ENCODE data around the gene BCL3. TPM values are rescaled to one million over a fixed set of nuclear protein-coding genes. Genes with fewer than 3 reads are reported as not detected.

BCL3 gene
- total RNA-seq, 2 donors from 2014 or later: 1.8 to 6.2 TPM

DNA sequence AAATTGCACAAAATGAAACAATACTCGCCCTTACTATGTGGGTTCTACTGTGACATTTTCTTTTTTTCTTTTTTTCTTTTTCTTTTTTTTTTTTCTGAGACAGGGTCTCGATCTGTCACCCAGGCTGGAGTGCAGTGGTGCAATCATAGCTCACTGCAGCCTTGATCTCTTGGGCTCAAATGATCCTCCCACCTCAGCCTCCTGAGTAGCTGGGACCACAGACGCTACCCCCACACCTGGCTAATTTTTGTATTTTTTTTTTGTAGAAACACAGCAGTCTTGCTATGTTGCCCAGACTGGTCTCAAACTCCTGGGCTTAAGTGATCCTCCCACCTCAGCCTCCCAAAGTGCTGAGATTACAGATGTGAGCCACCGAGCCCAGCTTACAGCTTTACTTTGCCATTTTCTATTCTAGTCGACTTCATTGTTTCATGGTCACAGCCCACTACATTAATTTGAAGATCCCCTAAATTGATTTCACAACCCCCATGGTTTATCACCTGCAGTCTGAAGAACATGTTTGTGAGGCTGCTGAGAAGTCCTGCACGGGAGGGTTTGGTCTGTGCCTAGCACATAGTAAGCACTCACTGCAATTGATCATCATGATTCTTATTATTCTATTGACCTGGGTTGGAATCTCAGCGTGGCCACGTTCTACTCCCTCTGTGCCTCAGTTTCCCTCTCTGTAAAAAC is 3.8 kb downstream of the BCL3 start:
- H3K9me3 Mint-ChIP-seq: no peaks in the 10 kb centered on the region
- H3K27me3 Mint-ChIP-seq (ENCODE audit: insufficient read depth): peaks cover 92% of the 10 kb centered on the region
- Histone ChIP-seq H3K4me1 (ENCODE audit: control insufficient read depth, insufficient read depth, low read length) (peaks cover 4% of the 10 kb centered on the region), H3K9ac (ENCODE audit: extremely low read depth, low read length, poor library complexity, severe bottlenecking) (no peak overlapping the region), H3K27me3 (ENCODE audit: control insufficient read depth, insufficient read depth, low read length, poor library complexity, severe bottlenecking) (peaks cover 54% of the 10 kb centered on the region), H3K4me3 (ENCODE audit: low read length) (no peak overlapping the region), H3K9me3 (ENCODE audit: control insufficient read depth, low read length) (no peaks in the 10 kb centered on the region), H3K36me3 (ENCODE audit: control insufficient read depth, insufficient read depth, low read length) (no peaks in the 10 kb centered on the region), H3K27ac (ENCODE audit: low read depth, low read length) (no peak overlapping the region)
- H3K4me1 Mint-ChIP-seq: peaks cover 15% of the 10 kb centered on the region
- WGBS, 2 experiments (ENCODE audit: insufficient coverage in 1 of 2, insufficient read length in 1 of 2): 81 to 88% methylated on average over 6 to 8 of the region's 8 CpGs
- no peak for DNase-seq
- TF ChIP-seq, protein P1, sequence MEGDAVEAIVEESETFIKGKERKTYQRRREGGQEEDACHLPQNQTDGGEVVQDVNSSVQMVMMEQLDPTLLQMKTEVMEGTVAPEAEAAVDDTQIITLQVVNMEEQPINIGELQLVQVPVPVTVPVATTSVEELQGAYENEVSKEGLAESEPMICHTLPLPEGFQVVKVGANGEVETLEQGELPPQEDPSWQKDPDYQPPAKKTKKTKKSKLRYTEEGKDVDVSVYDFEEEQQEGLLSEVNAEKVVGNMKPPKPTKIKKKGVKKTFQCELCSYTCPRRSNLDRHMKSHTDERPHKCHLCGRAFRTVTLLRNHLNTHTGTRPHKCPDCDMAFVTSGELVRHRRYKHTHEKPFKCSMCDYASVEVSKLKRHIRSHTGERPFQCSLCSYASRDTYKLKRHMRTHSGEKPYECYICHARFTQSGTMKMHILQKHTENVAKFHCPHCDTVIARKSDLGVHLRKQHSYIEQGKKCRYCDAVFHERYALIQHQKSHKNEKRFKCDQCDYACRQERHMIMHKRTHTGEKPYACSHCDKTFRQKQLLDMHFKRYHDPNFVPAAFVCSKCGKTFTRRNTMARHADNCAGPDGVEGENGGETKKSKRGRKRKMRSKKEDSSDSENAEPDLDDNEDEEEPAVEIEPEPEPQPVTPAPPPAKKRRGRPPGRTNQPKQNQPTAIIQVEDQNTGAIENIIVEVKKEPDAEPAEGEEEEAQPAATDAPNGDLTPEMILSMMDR (conservative IDR thresholded peaks at IDR 0.05): no peak
- no peak overlapping the region for H3K27ac Mint-ChIP-seq
- no peak overlapping the region for H3K4me3 Mint-ChIP-seq
- no peaks in the 10 kb centered on the region for H3K36me3 Mint-ChIP-seq (ENCODE audit: low read depth)

DNA sequence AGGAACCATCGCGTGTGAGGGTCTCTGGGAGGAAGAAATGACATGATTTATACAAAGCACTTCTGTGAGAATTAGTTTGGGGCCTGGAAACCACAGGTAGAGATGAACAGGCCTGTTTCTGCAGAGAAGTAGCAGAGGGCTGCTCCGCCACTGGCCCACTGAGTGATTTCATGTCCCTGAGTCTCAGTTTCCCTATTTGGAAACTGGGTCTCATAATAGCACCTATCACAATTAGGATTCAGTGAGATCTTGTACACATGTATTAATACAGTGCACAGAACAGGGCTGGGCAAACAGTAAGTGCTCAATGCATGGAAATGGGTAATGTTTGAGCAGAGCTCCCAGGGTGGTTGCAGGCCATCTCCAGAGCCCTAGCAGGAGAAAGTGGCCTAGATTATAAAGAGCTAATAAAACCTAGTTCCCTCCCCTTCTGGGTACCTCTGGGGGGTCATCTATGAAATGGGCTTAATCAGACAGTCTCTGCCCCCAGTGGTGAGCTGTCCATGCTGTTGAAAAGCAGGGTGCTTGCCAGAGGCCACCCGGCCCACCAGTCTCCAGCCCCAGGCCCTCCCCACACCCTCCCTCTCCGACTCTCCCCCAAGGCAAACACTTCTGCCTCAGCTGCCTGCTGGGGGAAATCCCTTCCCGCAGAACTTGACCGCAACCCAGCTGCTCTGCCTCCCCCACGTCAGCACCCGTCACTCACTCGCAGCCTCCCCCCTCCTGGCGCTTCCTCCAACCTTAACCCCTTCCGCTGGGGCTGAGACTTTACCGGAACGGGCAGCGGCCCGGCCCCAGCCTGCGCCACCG is 4.5 kb downstream of the BCL3 start:
- H3K27me3 Mint-ChIP-seq (ENCODE audit: insufficient read depth): peaks cover 93% of the 10 kb centered on the region
- Histone ChIP-seq H3K27ac (ENCODE audit: low read depth, low read length) (no peak overlapping the region), H3K27me3 (ENCODE audit: control insufficient read depth, insufficient read depth, low read length, poor library complexity, severe bottlenecking) (peaks cover 53% of the 10 kb centered on the region), H3K9ac (ENCODE audit: extremely low read depth, low read length, poor library complexity, severe bottlenecking) (no peak overlapping the region), H3K4me3 (ENCODE audit: low read length) (peak overlapping the region; percentile 59), H3K4me1 (ENCODE audit: control insufficient read depth, insufficient read depth, low read length) (peaks cover 4% of the 10 kb centered on the region), H3K36me3 (ENCODE audit: control insufficient read depth, insufficient read depth, low read length) (no peaks in the 10 kb centered on the region), H3K9me3 (ENCODE audit: control insufficient read depth, low read length) (no peaks in the 10 kb centered on the region)
- DNase-seq: peak; percentile 89
- peak overlapping the region; percentile 52 for H3K4me3 Mint-ChIP-seq
- no peaks in the 10 kb centered on the region for H3K9me3 Mint-ChIP-seq
- TF ChIP-seq, protein P1 (conservative IDR thresholded peaks at IDR 0.05): peak; percentile 19
- H3K36me3 Mint-ChIP-seq (ENCODE audit: low read depth): no peaks in the 10 kb centered on the region
- WGBS, 2 experiments (ENCODE audit: insufficient coverage in 1 of 2, insufficient read length in 1 of 2): 20 to 48% methylated on average over 7 to 18 of the region's 18 CpGs
- peaks cover 11% of the 10 kb centered on the region for H3K4me1 Mint-ChIP-seq
- H3K27ac Mint-ChIP-seq: no peak overlapping the region

DNA sequence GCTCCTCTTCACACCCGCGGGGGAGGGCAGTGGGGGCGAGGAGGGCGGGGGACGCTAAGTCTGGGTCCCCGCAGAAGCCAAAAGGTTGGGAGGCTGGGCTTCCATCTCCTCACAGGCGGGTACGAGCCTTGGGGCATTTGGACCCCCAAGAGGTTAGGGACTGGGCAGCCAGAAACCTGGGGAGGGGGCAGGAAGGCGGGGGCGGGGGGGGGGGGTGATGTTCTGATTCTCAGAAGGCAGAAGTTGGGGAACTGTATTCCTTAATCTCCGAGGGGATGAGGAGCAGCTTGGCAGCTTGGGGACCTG is 5.1 kb downstream of the BCL3 start:
- Histone ChIP-seq H3K4me1 (ENCODE audit: control insufficient read depth, insufficient read depth, low read length) (peaks cover 4% of the 10 kb centered on the region), H3K36me3 (ENCODE audit: control insufficient read depth, insufficient read depth, low read length) (no peaks in the 10 kb centered on the region), H3K4me3 (ENCODE audit: low read length) (peak overlapping the region; percentile 71), H3K9ac (ENCODE audit: extremely low read depth, low read length, poor library complexity, severe bottlenecking) (no peak overlapping the region), H3K27ac (ENCODE audit: low read depth, low read length) (no peak overlapping the region), H3K9me3 (ENCODE audit: control insufficient read depth, low read length) (no peaks in the 10 kb centered on the region), H3K27me3 (ENCODE audit: control insufficient read depth, insufficient read depth, low read length, poor library complexity, severe bottlenecking) (peaks cover 52% of the 10 kb centered on the region)
- Mint-ChIP-seq H3K4me1 (peaks cover 13% of the 10 kb centered on the region), H3K27ac (no peak overlapping the region), H3K4me3 (peak overlapping the region; percentile 52), H3K9me3 (no peaks in the 10 kb centered on the region), H3K27me3 (ENCODE audit: insufficient read depth) (peaks cover 96% of the 10 kb centered on the region), H3K36me3 (ENCODE audit: low read depth) (no peaks in the 10 kb centered on the region)
- 0 to 4% methylated on average over 3 to 9 of the region's 11 CpGs for whole genome bisulfite sequencing, 2 experiments (ENCODE audit: insufficient coverage in 1 of 2, insufficient read length in 1 of 2)
- no peak for DNase-seq
- TF ChIP-seq, protein P1 (conservative IDR thresholded peaks at IDR 0.05): no peak

Measured in endodermal cell (in vitro differentiated cells).